HG03103 (cell line): ENCODE measurements around the gene ZNF17.

Experiments
- ATAC-seq: cut with Tn5 transposase; IDR thresholded peaks from one replicate; pipeline ENCODE4 v1.9.1; 2021; ENCODE audit warnings: low read depth; ENCODE audit not compliant: unreplicated experiment

ZNF17 gene

DNA sequence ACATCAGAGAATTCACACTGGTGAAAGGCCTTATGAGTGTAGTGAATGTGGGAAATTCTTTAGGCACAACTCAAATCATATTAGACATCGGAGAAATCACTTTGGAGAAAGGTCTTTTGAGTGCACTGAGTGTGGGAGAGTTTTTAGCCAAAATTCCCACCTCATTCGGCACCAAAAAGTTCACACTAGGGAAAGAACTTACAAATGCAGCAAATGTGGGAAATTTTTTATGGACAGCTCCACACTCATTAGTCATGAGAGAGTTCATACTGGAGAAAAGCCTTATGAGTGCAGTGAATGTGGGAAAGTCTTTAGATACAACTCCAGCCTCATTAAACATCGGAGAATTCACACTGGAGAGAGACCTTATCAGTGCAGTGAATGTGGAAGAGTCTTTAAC, 10.1 kb downstream of the ZNF17 start:
- ATAC-seq: no peak

DNA sequence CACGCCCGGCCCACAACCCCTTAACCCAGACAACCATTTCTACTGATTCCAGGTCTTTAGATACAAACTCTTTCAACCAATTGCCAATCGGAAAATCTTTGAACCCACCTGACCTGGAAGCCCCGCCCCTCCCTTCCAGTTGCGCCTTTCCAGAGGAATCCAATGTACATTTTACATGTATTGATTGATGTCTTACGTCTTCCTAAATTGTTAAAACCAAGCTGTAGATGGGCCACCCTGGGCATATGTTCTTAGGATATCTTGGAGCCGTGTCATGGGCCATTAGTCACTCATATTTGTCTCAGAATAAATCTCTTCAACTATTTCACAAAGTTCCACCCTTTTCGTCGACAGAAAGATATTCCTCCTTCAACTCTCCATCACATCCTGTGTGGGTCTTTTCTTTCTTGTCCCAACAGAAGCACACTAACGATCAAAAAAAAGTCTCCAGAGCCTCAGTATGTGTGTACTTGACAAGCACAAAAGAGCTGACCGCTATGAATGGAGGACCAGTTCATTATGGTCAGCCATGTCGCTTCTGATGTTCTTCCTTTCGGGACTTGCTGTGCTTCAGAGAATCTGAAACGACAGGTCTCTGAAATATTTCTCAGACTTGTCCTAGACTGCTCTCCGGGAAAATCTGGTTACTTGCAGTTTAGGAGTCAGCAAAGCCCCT, 23.6 kb downstream of the ZNF17 start:
- no peak for ATAC-seq

DNA sequence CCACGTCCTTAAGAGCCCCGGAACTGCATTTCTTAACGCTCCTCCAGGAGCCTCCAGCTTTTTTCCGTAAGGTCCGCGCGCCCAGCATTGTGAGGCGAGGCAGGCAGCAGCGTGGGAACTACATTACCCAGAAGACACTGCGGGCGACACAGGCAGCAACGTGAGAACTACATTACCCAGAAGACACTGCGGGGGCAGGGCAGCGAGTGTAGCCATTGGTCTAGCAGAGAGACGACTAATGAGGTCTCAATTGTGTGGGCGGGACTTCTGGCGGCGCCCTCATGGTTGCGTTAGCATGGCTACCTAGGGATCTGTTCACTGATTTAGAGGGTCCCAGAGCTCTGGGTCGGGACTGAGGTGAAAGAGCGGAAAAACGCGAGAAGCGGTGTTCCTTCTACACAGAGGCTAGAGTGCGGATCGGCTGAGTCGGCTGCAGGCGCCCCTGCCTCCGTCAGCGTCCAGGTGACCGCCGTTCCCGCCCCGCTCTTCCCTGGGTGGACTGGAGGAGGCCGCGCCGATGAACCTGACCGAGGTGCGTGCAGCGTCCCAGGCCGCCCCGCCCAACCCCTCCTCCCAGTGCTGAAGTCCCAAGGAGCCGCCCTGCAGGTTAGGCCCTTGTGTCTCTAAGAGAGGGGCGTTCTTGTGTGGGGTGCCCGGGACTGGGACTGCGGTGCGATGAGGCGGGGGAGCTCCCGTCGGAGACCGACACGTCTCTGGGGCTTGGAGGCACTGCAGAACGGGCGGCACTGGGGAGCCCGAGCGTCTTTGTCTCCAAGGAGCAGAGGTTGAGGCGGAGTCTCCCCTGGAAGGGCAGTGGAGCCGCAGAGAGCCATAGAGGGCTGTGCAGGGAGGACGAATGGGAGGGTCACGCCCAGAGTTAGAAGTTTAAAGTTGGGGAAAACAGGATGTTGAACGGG, 24.4 kb downstream of the ZNF17 start, which contains the start of gene ZNF749:
Gene ZNF749, plus strand, starts transcription at position 264 of the 917 bp plus-strand sequence. Its CDS starts 254 bp downstream, at position 518.
- ATAC-seq: peak; percentile 92

DNA sequence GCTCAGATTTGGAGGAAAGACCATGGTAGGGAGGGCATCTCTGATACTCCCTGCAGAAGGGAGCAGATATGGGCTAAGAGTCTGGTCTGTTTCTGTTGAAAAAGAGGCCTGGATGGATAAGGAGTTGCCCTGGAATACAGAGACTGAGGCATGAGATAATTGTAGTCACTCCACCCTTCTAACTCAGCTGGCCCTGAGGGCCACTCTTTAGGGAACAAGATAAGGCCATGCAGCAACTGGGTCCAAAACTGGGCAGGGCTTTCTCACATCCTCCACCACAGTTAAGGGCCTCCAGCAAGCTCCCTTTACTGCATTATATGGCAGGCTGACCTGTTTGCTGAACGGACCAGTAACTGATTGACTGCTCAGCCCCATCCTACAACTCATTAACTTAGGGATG, 25.5 kb downstream of the ZNF17 start:
- no peak for ATAC-seq

DNA sequence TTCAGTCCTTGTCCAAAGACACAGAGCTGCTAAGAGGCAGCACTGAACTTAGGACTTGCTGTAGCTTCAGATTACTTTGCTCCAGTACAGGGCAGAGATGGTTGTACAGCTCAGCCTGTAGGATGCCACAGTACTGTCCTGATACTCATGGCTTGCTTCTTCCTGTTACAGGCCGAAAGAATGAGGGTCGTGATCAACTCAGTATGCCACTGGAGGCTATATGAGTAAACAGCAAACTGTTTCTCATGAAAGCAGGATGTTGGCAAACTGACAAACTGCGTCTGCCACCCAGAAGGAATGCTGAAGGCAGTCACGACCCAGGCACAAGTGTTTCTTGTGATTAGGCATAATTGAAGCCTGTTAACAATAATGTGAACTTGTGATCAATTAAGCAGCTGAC, 27.0 kb downstream of the ZNF17 start:
- ATAC-seq: no peak

DNA sequence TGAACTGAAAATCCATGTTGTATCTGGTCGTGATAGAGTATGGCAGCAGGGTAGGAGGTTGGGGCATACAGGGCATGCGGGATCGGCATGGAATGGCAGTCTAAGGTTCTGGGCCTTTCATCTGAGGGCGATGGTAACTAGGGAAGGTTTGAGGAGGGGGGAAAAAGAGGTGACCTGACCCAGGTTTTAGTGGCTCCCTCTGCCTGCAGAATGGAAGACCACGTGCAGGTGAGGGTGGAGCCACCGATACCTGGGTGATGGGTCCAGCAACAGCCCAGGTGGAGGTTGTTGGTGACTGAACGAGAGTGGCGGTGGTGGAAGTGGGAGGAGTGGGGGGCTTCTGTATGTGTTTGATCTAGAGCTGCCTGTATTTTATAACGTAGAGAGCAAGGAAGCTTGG, 28.0 kb downstream of the ZNF17 start:
- ATAC-seq: no peak

DNA sequence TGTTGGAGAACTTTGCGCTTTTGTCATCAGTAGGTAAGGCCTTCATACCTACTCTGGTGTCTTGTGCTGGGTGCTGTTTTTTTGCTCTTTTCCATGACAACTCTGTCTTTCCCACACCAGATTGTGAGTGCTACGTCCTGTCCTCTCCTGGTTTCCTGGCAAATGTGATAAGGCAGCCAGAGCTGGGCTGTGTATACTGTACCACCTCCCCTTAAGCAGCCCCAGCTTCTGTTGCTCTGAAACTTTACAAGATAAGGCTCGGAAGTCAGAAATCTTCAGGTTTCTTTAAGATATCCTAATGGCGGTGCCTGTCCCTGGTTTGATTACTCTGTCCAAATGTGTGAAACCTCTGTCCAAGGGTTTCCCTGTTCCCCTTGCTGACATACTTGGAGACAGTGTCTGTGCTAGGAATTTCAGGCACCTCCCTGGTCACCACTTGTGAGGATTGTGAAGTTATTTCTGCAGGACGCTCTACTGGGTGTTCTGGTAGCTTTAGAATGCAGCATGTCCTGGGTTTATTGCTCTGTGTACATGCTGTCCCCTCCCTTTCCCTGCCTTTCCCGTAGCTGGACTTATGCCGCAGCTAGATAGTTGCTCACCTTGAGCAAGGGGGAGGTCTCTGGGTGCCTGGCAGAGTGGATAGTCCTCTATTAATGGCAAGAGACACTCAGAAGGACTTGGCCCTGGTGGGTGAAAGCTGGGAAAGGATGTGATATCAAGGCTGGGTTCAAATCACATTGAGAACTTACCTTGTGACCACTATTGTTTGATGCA, 31.2 kb downstream of the ZNF17 start:
- ATAC-seq: no peak

DNA sequence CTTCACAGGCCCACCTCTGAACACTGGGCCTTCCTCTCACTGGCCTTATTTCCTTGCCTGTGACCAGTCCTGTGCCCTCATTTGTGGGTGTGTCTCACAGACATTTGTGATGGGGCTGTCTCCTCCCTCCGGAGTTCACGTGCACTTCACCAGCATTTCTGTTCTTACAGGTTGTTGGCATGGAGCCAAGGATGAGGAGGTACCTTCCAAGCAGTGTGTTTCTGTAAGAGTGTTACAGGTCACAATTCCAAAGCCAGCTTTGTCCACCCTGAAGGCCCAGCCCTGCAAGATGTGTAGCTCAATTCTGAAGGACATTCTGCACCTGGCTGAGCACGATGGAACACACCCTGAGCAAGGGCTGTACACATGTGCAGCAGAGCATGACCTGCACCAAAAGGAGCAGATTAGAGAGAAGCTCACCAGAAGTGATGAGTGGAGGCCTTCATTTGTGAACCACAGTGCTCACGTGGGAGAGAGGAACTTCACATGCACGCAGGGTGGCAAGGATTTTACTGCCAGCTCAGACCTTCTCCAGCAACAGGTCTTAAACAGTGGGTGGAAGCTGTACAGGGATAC, 32.2 kb downstream of the ZNF17 start:
- ATAC-seq: no peak

DNA sequence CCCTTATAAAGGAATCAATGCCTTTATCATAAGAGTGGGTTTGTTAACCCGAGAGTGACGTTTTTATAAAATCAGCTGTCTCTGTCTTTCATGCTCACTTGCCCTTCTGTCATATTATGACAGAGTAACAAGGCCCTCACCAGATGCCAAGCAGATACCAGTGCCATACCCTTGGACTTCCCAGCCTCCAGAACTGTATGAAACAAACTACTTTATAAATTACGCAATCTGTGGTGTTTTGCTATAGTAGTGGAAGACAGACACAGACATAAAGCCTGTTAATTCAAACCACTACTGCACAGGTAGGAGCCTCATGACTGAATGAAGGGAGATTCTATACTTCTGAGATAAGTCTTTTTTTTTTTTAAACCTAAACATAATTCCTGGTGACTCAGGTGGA, 41.3 kb downstream of the ZNF17 start:
- no peak for ATAC-seq

DNA sequence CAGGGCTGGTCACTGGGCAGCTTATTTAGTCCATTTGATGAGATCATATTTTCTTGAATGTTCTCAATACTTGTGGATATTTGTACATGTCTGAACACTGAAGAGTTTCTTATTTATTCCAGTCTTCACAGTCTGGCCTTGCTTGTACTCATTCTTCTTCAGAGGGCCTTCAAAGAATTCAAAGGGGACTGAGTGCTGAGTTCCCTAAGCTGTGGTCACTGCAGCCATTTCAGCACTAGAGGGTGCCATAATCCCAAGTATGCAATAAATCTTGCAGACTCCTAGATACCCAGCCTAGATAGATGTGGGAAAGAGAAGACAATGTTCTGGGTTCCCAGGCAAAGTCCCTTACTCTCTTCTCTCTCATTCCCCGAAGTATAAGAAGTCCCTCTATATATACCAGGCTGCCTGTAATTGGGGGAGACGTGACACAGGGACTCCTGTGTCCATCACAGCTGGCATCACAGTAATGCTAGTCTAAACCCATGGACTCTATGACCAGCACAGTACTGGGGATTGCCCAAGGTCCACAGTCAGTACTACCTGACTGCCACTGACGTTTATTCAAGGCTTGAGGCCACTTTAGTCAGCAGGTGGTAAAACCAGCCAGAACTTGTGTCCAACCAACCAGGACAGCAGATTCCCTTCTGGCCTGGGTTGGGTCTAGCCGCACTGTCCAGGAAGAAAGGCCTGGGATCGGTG, 54.9 kb downstream of the ZNF17 start:
- no peak for ATAC-seq

DNA sequence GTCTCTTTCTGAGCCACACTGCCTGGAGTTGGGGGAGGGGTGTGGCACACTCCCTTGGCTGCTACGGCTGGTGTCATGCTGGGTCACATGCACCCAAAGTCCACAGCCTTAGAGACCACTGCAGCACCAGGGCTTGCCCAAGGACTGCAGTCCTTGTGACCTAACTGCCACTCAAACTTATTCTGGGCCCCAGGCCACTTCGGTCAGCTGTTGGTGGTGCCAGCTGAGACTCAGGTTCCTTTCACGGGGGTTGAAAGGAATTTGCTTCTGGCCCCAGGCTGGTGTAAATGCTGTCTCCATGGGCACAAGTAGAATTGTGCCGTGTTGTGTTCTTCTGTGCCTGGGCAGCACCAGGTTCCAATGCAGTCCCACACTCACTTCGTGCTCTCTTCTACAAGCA, 55.5 kb downstream of the ZNF17 start:
- ATAC-seq: no peak
